VCaP (cell line): ENCODE measurements around the gene KIF13A.
"Not testable (repeated sequence)": the region's sequence is repeated elsewhere in the genome, so short reads cannot be mapped to it uniquely, and the experiment has no call there.

Source experiments
- H3K27ac ChIP-seq: fragments of 450-650 bp; 2 replicates; pipeline ENCODE4 v1.5.1; 2017
- CTCF ChIP-seq: fragments of 450-650 bp; conservative IDR thresholded peaks from 2 replicates; pipeline ENCODE4 v1.5.1; 2017; ENCODE audit warnings: mild to moderate bottlenecking, moderate library complexity

The KIF13A gene

GRCh38 chr6:17768881-17769280 is 218.6 kb downstream of the KIF13A start:
- no peak for TF ChIP-seq CTCF
- H3K27ac ChIP-seq = no peak overlapping the region

DNA sequence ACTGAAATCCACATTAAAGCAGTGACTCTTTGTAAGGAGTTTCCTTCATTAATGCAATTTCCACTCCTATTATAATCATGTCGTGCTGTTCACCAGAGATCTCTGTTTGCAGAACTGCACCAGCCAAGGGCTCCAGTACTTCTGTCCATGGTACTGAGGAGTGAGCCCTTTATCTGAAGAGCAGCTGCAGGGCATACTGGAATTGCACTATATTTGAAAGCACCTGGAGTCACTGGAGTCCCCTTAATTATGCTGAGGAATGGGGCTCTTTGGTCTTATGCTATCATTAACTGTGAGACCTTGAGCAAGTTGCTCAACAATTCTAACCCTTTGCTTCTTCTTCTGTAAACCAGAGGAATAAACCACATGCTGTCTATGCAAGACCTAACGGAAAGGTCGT is 219.0 kb downstream of the KIF13A start:
- H3K27ac ChIP-seq = no peak overlapping the region
- TF ChIP-seq CTCF = no peak

DNA sequence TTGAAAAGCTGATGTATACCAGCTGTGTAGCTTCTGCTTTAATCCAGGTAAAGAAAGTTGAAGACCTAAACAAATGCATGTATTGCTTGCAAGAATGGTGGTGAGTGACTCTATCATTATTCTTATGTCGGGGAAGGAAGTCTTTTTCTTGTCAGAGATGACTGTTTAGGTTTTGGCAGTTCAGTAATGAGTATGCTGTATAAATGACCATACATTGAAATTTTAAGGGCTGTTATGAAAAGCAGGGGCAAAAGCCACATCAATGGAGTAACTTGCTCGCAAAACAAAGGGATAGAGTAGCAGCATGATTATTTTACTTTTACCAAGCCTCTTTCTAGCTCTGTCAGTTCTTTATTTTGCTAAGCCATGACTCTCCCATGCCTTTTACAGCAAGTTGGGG is 224.8 kb downstream of the KIF13A start:
- no peak for TF ChIP-seq CTCF
- no peak overlapping the region for H3K27ac ChIP-seq

- no peak overlapping the region for H3K27ac ChIP-seq
- no peak for TF ChIP-seq CTCF
Measured at GRCh38 chr6:17758119-17758518, 229.3 kb downstream of the KIF13A start.

DNA sequence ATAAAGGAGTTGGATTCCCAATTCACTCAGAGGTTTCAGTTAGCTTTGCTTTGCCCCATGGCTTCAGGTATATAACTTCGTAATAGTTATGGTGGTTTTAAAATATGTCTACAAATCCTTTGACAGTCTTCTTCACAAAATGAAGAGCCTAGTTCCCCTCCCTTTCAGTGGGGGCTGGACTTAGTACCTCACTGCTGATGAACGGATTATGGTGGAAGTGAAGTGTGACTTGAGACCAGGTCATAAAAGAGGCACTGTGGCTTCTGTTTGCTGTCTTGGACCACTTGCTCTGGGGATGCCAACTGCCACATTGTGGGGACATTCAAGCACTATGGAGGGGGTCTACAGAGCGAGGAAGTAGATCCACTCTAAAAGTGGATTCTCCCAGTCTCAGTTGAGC is 233.2 kb downstream of the KIF13A start:
- H3K27ac ChIP-seq = no peak overlapping the region
- no peak for TF ChIP-seq CTCF

GRCh38 chr6:17745324-17745723 is 242.1 kb downstream of the KIF13A start:
- H3K27ac ChIP-seq = not testable (repeated sequence)

DNA sequence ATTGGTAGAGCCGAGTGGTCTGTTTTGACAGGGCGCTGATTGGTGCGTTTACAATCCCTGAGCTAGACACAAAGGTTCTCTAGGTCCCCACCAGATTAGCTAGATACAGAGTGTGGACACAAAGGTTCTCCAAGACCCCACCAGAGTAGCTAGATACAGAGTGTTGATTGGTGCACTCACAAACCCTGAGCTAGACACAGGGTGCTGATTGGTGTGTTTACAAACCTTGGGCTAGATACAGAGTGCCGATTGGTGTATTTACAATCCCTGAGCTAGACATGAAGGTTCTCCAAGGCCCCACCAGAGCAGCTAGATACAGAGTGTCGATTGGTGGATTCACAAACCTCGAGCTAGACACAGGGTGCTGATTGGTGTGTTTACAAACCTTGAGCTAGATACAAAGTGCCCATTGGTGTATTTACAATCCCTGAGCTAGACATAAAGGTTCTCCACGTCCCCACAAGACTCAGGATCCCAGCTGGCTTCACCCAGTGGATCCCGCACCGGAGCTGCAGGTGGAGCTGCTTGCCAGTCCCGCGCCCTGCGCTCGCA is 242.6 kb downstream of the KIF13A start:
- H3K27ac ChIP-seq = not testable (repeated sequence)

GRCh38 chr6:17744019-17744756 is 243.2 kb downstream of the KIF13A start:
- H3K27ac ChIP-seq = no peak overlapping the region
- no peak for TF ChIP-seq CTCF
